Epithelial cell of esophagus (primary cell): ENCODE data around the gene MBL2.

Experiments
- DNase-seq: peaks from one replicate; pipeline ENCODE4 v3.0.0; 2010; ENCODE audit warnings: low read depth
- H3K4me3 ChIP-seq: 2 replicates; pipeline ENCODE4 v1.5.1; 2011; ENCODE audit warnings: mild to moderate bottlenecking, low read length, control low read depth
- TF ChIP-seq, protein P1 (sequence below): IDR thresholded peaks from 2 replicates; pipeline ENCODE4 v1.5.1; 2011; ENCODE audit warnings: low read depth, mild to moderate bottlenecking, low read length, control low read depth, inconsistent platforms; ENCODE audit not compliant: insufficient read depth; ENCODE audit errors: missing control alignments

The MBL2 gene

DNA sequence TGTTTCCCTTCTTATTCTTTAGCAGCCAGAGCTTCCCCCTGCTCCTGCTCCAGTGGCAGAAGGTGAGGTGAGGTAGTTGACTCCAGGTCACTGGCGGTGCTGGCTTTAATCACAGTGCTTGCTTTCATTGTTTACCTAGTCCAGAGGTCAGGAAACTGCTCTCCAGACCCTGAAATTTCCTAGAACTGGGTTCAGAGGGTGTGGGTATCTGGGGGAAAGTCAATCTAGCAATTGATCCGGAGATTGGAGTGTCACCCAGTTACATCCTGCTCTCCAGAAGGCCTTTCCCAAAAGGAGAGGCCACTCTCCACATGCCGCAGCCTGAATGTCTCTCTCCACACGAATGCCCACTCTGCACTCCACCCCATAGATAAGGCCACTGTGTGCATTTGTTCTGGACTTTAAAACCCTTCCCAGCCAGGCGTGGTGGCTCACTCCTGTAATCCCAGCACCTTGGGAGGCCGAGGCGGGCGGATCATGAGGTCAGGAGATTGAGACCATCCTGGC lies 2.1 kb upstream of the MBL2 start:
- DNase-seq = no peak
- TF ChIP-seq, protein P1, sequence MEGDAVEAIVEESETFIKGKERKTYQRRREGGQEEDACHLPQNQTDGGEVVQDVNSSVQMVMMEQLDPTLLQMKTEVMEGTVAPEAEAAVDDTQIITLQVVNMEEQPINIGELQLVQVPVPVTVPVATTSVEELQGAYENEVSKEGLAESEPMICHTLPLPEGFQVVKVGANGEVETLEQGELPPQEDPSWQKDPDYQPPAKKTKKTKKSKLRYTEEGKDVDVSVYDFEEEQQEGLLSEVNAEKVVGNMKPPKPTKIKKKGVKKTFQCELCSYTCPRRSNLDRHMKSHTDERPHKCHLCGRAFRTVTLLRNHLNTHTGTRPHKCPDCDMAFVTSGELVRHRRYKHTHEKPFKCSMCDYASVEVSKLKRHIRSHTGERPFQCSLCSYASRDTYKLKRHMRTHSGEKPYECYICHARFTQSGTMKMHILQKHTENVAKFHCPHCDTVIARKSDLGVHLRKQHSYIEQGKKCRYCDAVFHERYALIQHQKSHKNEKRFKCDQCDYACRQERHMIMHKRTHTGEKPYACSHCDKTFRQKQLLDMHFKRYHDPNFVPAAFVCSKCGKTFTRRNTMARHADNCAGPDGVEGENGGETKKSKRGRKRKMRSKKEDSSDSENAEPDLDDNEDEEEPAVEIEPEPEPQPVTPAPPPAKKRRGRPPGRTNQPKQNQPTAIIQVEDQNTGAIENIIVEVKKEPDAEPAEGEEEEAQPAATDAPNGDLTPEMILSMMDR = no peak
- no peak overlapping the region for H3K4me3 ChIP-seq

GRCh38 chr10:52774182-52774581 lies 1.6 kb upstream of the MBL2 start:
- TF ChIP-seq, protein P1 = no peak
- H3K4me3 ChIP-seq = no peak overlapping the region
- no peak for DNase-seq

DNA sequence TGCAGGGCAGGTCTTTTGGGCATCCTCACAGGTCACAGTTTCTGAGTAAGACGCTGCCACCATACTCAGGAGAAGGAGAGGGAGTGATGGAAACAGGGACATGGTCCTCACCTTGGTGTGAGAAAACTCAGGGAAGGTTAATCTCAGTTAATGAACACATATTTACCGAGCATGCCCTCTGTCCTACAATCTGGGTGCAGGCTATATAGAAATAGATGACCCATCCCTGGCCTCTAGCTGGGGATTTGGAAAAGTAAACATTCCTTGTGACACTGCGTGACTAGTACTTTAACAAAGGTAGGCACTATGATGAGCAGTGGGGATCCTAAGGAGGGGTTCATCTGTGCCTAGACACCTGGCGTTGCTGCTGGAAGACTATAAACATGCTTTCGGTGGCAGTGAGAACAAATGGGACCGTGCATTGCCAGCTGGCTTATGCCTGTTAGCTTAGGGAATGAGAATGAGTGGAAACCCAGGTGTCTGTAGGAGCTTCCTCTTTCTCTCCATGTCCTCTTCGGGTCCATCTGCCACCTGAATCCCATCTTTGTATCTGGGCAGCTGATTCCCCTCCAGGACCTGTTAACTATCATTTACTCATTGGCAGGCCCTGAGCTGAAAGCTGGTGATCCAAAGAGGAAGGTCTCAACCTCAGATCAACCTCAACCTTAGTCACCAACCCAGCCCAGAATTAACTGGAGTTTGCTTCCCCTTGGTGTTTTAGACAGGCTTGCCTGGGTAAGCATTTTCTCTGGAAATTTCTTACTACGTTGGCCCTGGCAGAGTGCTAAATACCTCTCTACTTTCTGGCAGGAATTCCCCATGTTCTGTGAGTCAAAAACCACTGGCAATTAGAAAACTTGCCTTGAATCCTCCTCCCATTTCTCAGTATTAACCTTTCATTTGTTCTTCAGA lies 794 bp downstream of the MBL2 start:
- TF ChIP-seq, protein P1 = no peak
- H3K4me3 ChIP-seq = no peak overlapping the region
- no peak for DNase-seq

GRCh38 chr10:52770904-52771303 lies 1.7 kb downstream of the MBL2 start:
- DNase-seq = no peak
- TF ChIP-seq, protein P1 = no peak
- no peak overlapping the region for H3K4me3 ChIP-seq

GRCh38 chr10:52769966-52770365 lies 2.6 kb downstream of the MBL2 start:
- TF ChIP-seq, protein P1 = no peak
- H3K4me3 ChIP-seq = no peak overlapping the region
- no peak for DNase-seq

DNA sequence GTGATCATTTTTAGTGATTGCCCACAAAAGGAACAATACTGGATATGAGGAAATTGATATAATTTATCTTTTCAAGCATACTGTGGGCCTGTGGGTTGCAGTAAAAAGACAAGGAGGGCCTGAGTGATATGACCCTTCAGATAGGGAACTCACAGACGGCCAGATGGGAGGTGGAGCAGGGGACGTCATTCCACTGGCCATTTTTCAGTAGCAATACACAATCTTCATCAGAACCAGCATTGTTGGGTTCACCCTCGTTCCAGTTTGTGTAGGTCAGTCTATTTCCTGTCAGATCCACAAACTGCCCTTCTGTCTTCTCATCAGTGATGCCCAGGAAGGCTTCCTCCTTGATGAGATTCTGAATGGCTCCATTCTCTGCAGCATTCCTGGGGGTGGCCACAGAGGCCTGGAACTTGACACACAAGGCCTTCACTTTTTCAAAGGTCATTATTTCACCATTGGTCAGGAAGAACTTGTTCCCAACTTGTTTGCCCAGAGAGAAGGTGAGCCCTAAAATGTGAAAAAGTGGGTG lies 4.5 kb downstream of the MBL2 start:
- no peak overlapping the region for H3K4me3 ChIP-seq
- DNase-seq = no peak
- TF ChIP-seq, protein P1 = no peak
